Chondrocyte (in vitro differentiated cells): ENCODE measurements around the gene PAX7. TPM values are rescaled to one million over a fixed set of nuclear protein-coding genes. Genes with fewer than 3 reads are reported as not detected.

Experiments used
- DNase-seq: peaks from one replicate; pipeline ENCODE4 v3.0.0; 2021; ENCODE audit warnings: mixed read lengths, low spot score
- H3K27ac Mint-ChIP-seq: one replicate; pipeline ENCODE4 v1.8.0; 2021; ENCODE audit warnings: mild to moderate bottlenecking, moderate library complexity, mixed read lengths; ENCODE audit not compliant: unreplicated experiment
- H3K27me3 Mint-ChIP-seq: 2 replicates; pipeline ENCODE4 v1.8.0; 2021; ENCODE audit warnings: low read depth, mixed read lengths
- H3K36me3 Mint-ChIP-seq: 2 replicates; pipeline ENCODE4 v1.8.0; 2021; ENCODE audit warnings: low read depth, mixed read lengths
- H3K4me1 Mint-ChIP-seq: 2 replicates; pipeline ENCODE4 v1.8.0; 2021; ENCODE audit warnings: low read depth, mild to moderate bottlenecking, mixed read lengths
- H3K4me3 Mint-ChIP-seq: one replicate; pipeline ENCODE4 v1.8.0; 2021; ENCODE audit warnings: mild to moderate bottlenecking, moderate library complexity, mixed read lengths; ENCODE audit not compliant: unreplicated experiment
- H3K9me3 Mint-ChIP-seq: 2 replicates; pipeline ENCODE4 v1.8.0; 2021; ENCODE audit warnings: low read depth, mixed read lengths
- CTCF ChIP-seq: fragments of 200-600 bp; sonication (generic); IDR thresholded peaks from 2 replicates; pipeline ENCODE4 v1.5.0; 2021; ENCODE audit warnings: antibody characterized with exemption, mild to moderate bottlenecking, moderate library complexity
- total RNA-seq: library from RNA; stranded (reverse); gene quantifications from 3 replicates; pipeline ENCODE4 v1.2.1, GENCODE V29; 2021

The PAX7 gene
- total RNA-seq, 1 donor from 2014 or later = not detected

- no peaks in the 10 kb centered on the region for H3K36me3 Mint-ChIP-seq
- no peaks in the 10 kb centered on the region for H3K4me1 Mint-ChIP-seq
- no peak for DNase-seq
- peaks cover 66% of the 10 kb centered on the region for H3K27me3 Mint-ChIP-seq
- H3K4me3 Mint-ChIP-seq = no peak overlapping the region
- no peak overlapping the region for H3K27ac Mint-ChIP-seq
- no peaks in the 10 kb centered on the region for H3K9me3 Mint-ChIP-seq
- TF ChIP-seq CTCF = no peak
Measured at GRCh38 chr1:18716785-18717678, 86.4 kb downstream of the PAX7 start.

- Mint-ChIP-seq H3K4me1 (no peaks in the 10 kb centered on the region), H3K27ac (no peak overlapping the region), H3K36me3 (no peaks in the 10 kb centered on the region), H3K9me3 (no peaks in the 10 kb centered on the region), H3K4me3 (no peak overlapping the region), H3K27me3 (peaks cover 70% of the 10 kb centered on the region)
- TF ChIP-seq CTCF = no peak
- DNase-seq = no peak
Measured at GRCh38 chr1:18719786-18720451, 89.3 kb downstream of the PAX7 start.

- H3K4me3 Mint-ChIP-seq = no peak overlapping the region
- no peaks in the 10 kb centered on the region for H3K4me1 Mint-ChIP-seq
- no peak overlapping the region for H3K27ac Mint-ChIP-seq
- H3K36me3 Mint-ChIP-seq = peaks cover 1% of the 10 kb centered on the region
- peaks cover 67% of the 10 kb centered on the region for H3K27me3 Mint-ChIP-seq
- no peak for TF ChIP-seq CTCF
- H3K9me3 Mint-ChIP-seq = no peaks in the 10 kb centered on the region
- DNase-seq = no peak
Measured at GRCh38 chr1:18721041-18721440, 90.4 kb downstream of the PAX7 start.

GRCh38 chr1:18721776-18722175 is 91.1 kb downstream of the PAX7 start:
- H3K4me3 Mint-ChIP-seq = no peak overlapping the region
- DNase-seq = no peak
- peaks cover 1% of the 10 kb centered on the region for H3K36me3 Mint-ChIP-seq
- H3K9me3 Mint-ChIP-seq = no peaks in the 10 kb centered on the region
- no peak overlapping the region for H3K27ac Mint-ChIP-seq
- H3K4me1 Mint-ChIP-seq = no peaks in the 10 kb centered on the region
- no peak for TF ChIP-seq CTCF
- H3K27me3 Mint-ChIP-seq = peaks cover 65% of the 10 kb centered on the region

GRCh38 chr1:18722270-18722669 is 91.6 kb downstream of the PAX7 start:
- Mint-ChIP-seq H3K4me1 (no peaks in the 10 kb centered on the region), H3K36me3 (peaks cover 1% of the 10 kb centered on the region), H3K9me3 (no peaks in the 10 kb centered on the region), H3K27ac (no peak overlapping the region), H3K27me3 (peaks cover 69% of the 10 kb centered on the region), H3K4me3 (no peak overlapping the region)
- TF ChIP-seq CTCF = no peak
- no peak for DNase-seq
